ENCODE measurements around the gene STRADA.

- TF ChIP-seq, protein P1, sequence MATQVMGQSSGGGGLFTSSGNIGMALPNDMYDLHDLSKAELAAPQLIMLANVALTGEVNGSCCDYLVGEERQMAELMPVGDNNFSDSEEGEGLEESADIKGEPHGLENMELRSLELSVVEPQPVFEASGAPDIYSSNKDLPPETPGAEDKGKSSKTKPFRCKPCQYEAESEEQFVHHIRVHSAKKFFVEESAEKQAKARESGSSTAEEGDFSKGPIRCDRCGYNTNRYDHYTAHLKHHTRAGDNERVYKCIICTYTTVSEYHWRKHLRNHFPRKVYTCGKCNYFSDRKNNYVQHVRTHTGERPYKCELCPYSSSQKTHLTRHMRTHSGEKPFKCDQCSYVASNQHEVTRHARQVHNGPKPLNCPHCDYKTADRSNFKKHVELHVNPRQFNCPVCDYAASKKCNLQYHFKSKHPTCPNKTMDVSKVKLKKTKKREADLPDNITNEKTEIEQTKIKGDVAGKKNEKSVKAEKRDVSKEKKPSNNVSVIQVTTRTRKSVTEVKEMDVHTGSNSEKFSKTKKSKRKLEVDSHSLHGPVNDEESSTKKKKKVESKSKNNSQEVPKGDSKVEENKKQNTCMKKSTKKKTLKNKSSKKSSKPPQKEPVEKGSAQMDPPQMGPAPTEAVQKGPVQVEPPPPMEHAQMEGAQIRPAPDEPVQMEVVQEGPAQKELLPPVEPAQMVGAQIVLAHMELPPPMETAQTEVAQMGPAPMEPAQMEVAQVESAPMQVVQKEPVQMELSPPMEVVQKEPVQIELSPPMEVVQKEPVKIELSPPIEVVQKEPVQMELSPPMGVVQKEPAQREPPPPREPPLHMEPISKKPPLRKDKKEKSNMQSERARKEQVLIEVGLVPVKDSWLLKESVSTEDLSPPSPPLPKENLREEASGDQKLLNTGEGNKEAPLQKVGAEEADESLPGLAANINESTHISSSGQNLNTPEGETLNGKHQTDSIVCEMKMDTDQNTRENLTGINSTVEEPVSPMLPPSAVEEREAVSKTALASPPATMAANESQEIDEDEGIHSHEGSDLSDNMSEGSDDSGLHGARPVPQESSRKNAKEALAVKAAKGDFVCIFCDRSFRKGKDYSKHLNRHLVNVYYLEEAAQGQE (IDR thresholded peaks at IDR 0.05; ENCODE audit: insufficient read depth in 1 of 2, low read depth in 2 of 2, low read length in 2 of 2), result no peak
- TF ChIP-seq TAF1 (IDR thresholded peaks at IDR 0.05; ENCODE audit: borderline replicate concordance, insufficient read depth, low read length), result no peak
Observed at GRCh38 chr17:63741143-63741407, 524 bp downstream of the STRADA start.

Data from PFSK-1 (cell line).